K562 (cell line): Measurements from ENCODE around the gene TXN2.

Source experiments
- BCLAF1 ChIP-seq, 2 experiments: fragments of 450-650 bp in 1 of 2; IDR thresholded peaks; 2 replicates each; pipeline ENCODE4 v1.6.1; 2011 to 2017; ENCODE audit warnings: low read depth in 2 of 2, antibody characterized with exemption in 1 of 2, borderline replicate concordance in 1 of 2, low read length in 1 of 2, mild to moderate bottlenecking in 1 of 2, mixed read lengths in 1 of 2; ENCODE audit not compliant: control insufficient read depth in 1 of 2
- CBX8 ChIP-seq: fragments of 200-600 bp; sonication (generic); IDR thresholded peaks from 2 replicates; pipeline ENCODE4 v1.6.1; 2012; ENCODE audit warnings: borderline replicate concordance, mixed run types, low read depth, mild to moderate bottlenecking, moderate library complexity, mixed read lengths, low read length, control low read depth, inconsistent platforms; ENCODE audit not compliant: poor library complexity, severe bottlenecking; ENCODE audit errors: extremely low read depth
- EHMT2 ChIP-seq: fragments of 450-650 bp; IDR thresholded peaks from 2 replicates; pipeline ENCODE4 v1.6.1; 2018; ENCODE audit warnings: antibody characterized with exemption
- EZH2 ChIP-seq: IDR thresholded peaks from 2 replicates; pipeline ENCODE4 v1.6.1; 2012; ENCODE audit warnings: low read depth, mild to moderate bottlenecking, inconsistent platforms, low read length, borderline replicate concordance
- NCOA2 ChIP-seq, 2 experiments: fragments of 450-650 bp; IDR thresholded peaks; 2 replicates each; pipeline ENCODE4 v1.6.1; 2018; ENCODE audit warnings: mild to moderate bottlenecking in 2 of 2, moderate library complexity in 1 of 2; ENCODE audit not compliant: partially characterized antibody in 2 of 2
- NFE2 ChIP-seq: IDR thresholded peaks from 2 replicates; pipeline ENCODE4 v1.6.1; 2014; ENCODE audit warnings: antibody characterized with exemption, low read depth
- POLR2A ChIP-seq: fragments of 450-650 bp; conservative IDR thresholded peaks from 2 replicates; pipeline ENCODE4 v1.6.1; 2016
- TCF3 ChIP-seq: sonication (generic); formaldehyde crosslinking; IDR thresholded peaks from 2 replicates; pipeline ENCODE4 v1.4.0; 2020; ENCODE audit warnings: mild to moderate bottlenecking, missing genetic modification reagents
- ZNF384 ChIP-seq: IDR thresholded peaks from 2 replicates; pipeline ENCODE4 v1.6.1; 2012; ENCODE audit warnings: low read depth, low read length, improper control_type of control experiment

GRCh38 chr22:36514766-36515165 is 33.3 kb upstream of the TXN2 start:
- no peak for TF ChIP-seq CBX8
- TF ChIP-seq TCF3 (CRISPR knock-in tag), result no peak
- no peak for TF ChIP-seq NFE2
- no peak for TF ChIP-seq POLR2A
- TF ChIP-seq ZNF384, result no peak
- TF ChIP-seq EZH2, result no peak
- TF ChIP-seq BCLAF1 (IDR thresholded peaks at IDR 0.05; ENCODE audit: borderline replicate concordance in 1 of 2, control insufficient read depth in 1 of 2, low read depth in 2 of 2, low read length in 1 of 2), result no peak
- TF ChIP-seq NCOA2 (IDR thresholded peaks at IDR 0.05; ENCODE audit: partially characterized antibody in 2 of 2), result no peak
- no peak for TF ChIP-seq EHMT2
